Measurements from ENCODE around the gene ENOX2.
A peak's percentile ranks its signal among the peaks of the same experiment; 100 is the strongest.

DNA sequence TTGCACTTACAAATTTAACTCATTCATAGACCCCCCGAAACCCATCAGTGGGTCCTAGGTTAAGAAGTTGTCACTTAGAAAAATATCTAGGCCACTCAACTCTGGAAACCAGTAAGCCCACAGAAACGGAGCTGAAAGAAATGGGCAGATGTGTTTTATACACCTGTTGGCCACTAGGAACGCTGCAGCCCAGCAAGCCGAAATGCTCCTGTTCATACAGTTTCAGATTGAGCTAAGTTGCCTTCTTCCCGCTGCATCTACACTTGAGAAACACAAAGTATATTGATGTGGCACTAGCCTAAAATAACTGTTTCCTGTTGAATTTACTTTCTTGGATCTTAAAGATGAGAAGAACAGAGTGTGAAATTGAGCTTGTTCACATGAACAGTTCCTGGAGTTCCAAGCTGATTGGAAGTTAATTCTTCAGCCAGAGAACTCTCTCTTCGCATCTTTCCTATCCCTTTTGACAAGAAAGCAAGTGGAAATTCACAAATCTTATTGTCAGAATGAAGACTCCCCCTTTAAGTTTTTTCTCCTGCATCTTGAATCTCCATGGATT, 327.1 kb downstream of the ENOX2 start:
- TF ChIP-seq EZH2phosphoT487 (IDR thresholded peaks at IDR 0.05; ENCODE audit: borderline replicate concordance, low read length): no peak
- TF ChIP-seq, protein P1, sequence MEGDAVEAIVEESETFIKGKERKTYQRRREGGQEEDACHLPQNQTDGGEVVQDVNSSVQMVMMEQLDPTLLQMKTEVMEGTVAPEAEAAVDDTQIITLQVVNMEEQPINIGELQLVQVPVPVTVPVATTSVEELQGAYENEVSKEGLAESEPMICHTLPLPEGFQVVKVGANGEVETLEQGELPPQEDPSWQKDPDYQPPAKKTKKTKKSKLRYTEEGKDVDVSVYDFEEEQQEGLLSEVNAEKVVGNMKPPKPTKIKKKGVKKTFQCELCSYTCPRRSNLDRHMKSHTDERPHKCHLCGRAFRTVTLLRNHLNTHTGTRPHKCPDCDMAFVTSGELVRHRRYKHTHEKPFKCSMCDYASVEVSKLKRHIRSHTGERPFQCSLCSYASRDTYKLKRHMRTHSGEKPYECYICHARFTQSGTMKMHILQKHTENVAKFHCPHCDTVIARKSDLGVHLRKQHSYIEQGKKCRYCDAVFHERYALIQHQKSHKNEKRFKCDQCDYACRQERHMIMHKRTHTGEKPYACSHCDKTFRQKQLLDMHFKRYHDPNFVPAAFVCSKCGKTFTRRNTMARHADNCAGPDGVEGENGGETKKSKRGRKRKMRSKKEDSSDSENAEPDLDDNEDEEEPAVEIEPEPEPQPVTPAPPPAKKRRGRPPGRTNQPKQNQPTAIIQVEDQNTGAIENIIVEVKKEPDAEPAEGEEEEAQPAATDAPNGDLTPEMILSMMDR (IDR thresholded peaks at IDR 0.05; ENCODE audit: low read depth, low read length, poor library complexity, severe bottlenecking): peak; percentile 59
